GM19324 (cell line): ENCODE measurements around the gene PRICKLE2.

Experiments used
- ATAC-seq: cut with Tn5 transposase; IDR thresholded peaks from one replicate; pipeline ENCODE4 v1.9.1; 2021; ENCODE audit warnings: mild to moderate bottlenecking, moderate library complexity; ENCODE audit not compliant: unreplicated experiment, low FRiP score

PRICKLE2 gene

DNA sequence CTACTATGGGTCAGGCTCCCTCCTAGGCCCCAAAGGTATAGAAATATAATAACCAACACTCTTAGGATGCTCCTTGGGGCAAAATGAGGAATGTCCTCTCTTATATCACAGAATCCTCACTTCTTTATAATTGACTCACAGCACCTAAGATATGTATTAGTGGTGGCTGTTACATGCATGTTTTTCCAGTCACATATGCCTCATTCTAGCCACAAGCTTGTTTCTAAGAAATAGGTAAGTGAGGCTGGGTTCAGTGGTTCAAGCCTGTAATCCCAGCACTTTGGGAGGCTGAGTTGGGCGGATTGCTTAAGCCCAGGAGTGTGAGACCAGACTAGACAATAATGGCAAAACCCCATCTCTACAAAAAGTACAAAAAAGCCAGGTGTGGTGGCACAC lies 144.0 kb downstream of the PRICKLE2 start:
- no peak for ATAC-seq

- ATAC-seq: no peak
Measured at GRCh38 chr3:64080616-64081234, 144.5 kb downstream of the PRICKLE2 start.

DNA sequence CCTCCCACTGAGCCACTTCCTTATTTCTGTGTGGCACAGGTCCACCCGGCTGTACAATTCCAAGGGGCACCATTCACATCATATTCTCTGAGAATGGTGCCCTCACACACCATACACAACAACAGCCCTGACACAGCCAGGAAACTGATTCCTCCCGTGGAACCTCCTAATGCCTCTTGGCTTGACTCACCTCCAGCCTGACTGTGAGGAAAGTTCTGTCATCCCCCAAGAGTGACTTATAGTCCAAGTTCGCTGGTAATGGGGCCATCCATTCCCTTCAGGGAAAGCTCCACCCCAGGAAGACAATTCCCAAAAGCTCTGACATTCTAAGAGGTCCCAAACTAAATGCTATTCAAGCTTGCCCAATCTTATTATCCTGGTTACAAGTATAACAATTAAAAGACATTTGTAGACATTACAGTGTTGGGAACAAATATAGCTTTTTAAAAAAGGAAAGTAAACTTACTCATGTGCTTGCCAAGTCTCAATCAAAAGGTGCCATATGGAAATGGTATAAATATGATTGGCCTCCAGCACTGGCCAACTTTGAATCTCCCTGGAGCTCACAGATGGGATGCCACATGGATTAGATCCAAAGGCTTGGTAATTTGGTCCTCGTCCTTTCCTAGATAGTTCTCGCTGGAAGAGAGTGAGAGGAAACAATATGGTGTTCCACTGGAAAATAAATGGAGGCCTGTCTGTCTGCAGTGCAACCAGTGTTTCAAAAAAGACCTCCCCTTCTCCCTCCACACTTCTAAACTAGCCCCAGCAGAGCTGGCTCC lies 145.7 kb downstream of the PRICKLE2 start:
- no peak for ATAC-seq

GRCh38 chr3:64078966-64079365 lies 146.3 kb downstream of the PRICKLE2 start:
- ATAC-seq: no peak

- ATAC-seq: no peak
Measured at GRCh38 chr3:64074895-64075679, 150.2 kb downstream of the PRICKLE2 start.

GRCh38 chr3:64074060-64074459 lies 151.2 kb downstream of the PRICKLE2 start:
- no peak for ATAC-seq

DNA sequence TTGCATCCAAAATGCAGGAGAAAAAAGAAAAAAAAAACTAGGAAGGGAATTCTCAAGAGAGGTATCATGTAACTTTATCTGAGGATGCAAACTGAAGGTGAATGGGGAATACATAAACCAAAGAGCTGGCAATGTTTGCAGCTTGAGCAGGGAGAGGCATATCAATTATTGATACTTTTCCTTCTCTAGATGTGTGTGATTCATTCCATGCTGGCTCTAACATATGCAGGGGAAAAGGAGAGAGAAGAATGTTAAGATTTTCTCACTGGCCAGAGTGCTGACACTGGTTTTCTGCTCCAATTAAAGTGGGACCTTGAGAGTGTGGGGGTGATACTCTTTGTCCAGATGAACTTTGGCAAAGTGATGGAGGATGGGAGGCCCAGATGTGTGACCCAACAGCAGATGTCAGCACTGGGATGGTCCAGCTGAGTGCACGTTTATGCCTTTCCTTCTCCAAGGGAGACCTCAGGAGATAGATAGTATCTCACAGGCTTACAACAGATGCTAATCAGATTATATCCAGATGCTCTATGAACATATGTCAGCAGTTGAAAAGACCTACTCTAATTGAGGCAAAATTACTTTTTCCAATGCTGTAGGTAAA lies 152.0 kb downstream of the PRICKLE2 start:
- ATAC-seq: no peak

DNA sequence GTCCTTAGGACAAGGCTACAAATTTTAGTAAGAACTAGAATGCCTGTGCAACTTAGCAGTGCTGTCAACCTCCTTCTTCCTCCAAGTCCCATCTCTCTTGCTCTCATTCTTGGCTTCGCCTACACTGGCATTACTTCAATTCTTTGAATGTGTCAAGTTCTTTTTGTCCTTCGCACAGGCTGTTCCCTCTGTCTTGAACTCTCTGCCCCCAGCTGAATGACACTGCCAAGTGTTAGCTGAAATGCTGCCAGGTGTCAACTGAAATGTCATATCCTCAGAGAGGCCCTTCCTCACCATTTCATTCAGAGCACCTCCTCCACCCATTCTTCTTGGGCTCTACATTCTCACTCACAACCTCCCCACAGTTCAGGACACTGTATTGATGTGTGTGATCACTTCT lies 153.1 kb downstream of the PRICKLE2 start:
- ATAC-seq: no peak

- no peak for ATAC-seq
Measured at GRCh38 chr3:64070704-64071103, 154.6 kb downstream of the PRICKLE2 start.

- ATAC-seq: no peak
Measured at GRCh38 chr3:64067506-64068346, 157.5 kb downstream of the PRICKLE2 start.

GRCh38 chr3:64064804-64065203 lies 160.5 kb downstream of the PRICKLE2 start:
- ATAC-seq: no peak

DNA sequence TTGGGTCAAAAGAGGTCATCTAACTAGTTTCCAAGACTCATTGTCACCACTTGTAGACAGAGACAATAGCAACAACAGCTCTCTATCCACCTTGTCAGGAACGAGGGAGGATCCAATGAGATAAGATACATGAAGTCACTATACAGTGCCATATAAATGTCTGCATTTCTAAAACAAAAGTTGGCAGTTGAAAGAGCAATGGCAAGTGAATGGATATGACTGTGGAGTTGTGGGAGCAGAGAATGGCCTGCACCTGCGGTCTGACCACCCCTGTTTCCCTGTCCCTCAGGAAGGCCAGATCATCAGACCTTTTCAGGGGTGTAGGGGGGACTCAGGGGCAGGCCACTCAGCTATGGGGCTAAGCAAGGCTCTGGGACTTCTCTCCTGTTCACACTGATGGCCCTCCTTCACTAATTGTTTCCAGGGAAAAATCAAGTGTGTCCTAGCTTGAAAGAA lies 161.3 kb downstream of the PRICKLE2 start:
- no peak for ATAC-seq

GRCh38 chr3:64063207-64063982 lies 161.9 kb downstream of the PRICKLE2 start:
- ATAC-seq: no peak

- no peak for ATAC-seq
Measured at GRCh38 chr3:64061628-64062027, 163.6 kb downstream of the PRICKLE2 start.

GRCh38 chr3:64059484-64060175 lies 165.6 kb downstream of the PRICKLE2 start:
- no peak for ATAC-seq

- no peak for ATAC-seq
Measured at GRCh38 chr3:64058566-64058965, 166.7 kb downstream of the PRICKLE2 start.

DNA sequence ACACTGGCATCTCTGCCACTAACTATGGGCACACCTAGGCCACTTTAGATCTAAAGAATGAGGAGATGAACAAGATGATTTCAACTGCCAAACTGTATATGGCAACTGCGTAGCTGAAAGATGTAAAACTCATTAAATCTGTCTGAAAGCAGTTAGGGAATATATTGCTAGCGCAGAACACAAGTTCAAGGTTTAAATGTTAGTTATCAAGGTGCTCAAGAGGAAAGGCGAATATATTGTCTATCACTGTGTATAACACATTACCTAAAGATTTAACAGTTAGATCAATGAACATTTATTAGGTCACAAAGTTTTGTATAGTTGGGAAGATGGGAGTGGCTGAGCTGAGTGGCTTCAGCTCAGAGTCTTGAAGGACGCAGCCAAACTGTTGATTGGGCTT lies 168.0 kb downstream of the PRICKLE2 start:
- ATAC-seq: no peak

DNA sequence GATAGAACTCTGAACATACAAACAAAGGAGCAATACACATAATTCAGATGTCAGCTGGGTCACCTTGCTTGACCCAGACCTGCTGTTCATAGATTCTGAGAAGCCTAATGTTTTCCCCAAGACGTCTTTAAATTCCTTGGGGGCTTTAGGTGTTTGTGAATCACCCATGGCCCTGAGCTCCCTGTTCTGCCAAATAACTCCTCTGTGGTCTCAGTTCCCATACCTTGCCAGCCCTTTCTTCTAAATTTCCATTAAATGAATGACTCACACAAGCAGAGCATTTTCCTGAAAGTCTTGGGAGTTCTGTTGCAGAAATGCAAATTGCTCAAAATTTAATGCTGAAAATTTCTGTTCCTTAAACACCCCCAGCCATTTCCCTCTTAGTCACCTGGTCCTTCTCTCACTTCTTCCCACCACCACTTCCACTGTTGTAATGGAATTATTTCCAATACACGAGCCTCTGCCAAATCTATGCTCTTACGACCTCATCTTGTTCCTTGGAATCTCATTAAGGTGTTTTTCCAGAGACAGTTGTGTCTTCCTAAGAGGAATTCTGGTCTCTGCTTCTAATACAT lies 168.6 kb downstream of the PRICKLE2 start:
- no peak for ATAC-seq
